ENCODE measurements around the gene TMEM221.

The TMEM221 gene

GRCh38 chr19:17385878-17386611 lies 62.4 kb downstream of the TMEM221 start:
- no peak overlapping the region for H3K4me3 ChIP-seq (ENCODE audit: low read length, poor library complexity, severe bottlenecking)
- H3K9me2 ChIP-seq (replicated peaks; ENCODE audit: low read depth, low read length) = no peaks in the 10 kb centered on the region
- H3K4me2 ChIP-seq (ENCODE audit: low read depth, low read length, poor library complexity, severe bottlenecking) = no peak overlapping the region

More at GRCh38 chr19:17385878-17386611, 62.4 kb downstream of the TMEM221 start:
- H3K4me1 ChIP-seq (ENCODE audit: insufficient read depth, low read length, poor library complexity, severe bottlenecking) = peaks cover 5% of the 10 kb centered on the region
- H3K27me3 ChIP-seq (ENCODE audit: insufficient read depth, low read length, poor library complexity, severe bottlenecking) = no peaks in the 10 kb centered on the region
- H4K20me1 ChIP-seq (ENCODE audit: insufficient read depth, low read length, poor library complexity, severe bottlenecking) = no peaks in the 10 kb centered on the region
- H2AFZ ChIP-seq (ENCODE audit: low read length) = no peak overlapping the region
- H3K79me2 ChIP-seq (ENCODE audit: insufficient read depth, low read length) = no peaks in the 10 kb centered on the region
- H3F3A ChIP-seq (ENCODE audit: low read depth) = no peaks in the 10 kb centered on the region
- no peaks in the 10 kb centered on the region for H3K9me3 ChIP-seq (ENCODE audit: insufficient read depth, low read depth, low read length)
- H3K9ac ChIP-seq (ENCODE audit: low read depth, low read length, poor library complexity, severe bottlenecking) = no peak overlapping the region
- TF ChIP-seq EZH2phosphoT487 (IDR thresholded peaks at IDR 0.05; ENCODE audit: borderline replicate concordance) = no peak
- TF ChIP-seq CTCF (conservative IDR thresholded peaks at IDR 0.05; ENCODE audit: low read length) = peak; percentile 91
- H3K36me3 ChIP-seq (ENCODE audit: insufficient read depth, low read length) = no peaks in the 10 kb centered on the region
